ENCODE data around the gene CAB39L. TPM values are rescaled to one million over a fixed set of nuclear protein-coding genes. Genes with fewer than 3 reads are reported as not detected.

Gene CAB39L
- total and polyA plus RNA-seq, 2 of the 13 experiments (the other 11 are each of a cell fraction or from before 2014, with no cell fraction given) = 3.1 to 6.1 TPM

GRCh38 chr13:49356223-49356622 lies 87.6 kb downstream of the CAB39L start (continued):
- no peak for TF ChIP-seq ZNF670 (CRISPR knock-in tag; IDR thresholded peaks at IDR 0.05; ENCODE audit: borderline replicate concordance)
- no peak for TF ChIP-seq NFAT5 (CRISPR knock-in tag; IDR thresholded peaks at IDR 0.05)

GRCh38 chr13:49354719-49355118 lies 89.1 kb downstream of the CAB39L start:
- no peak overlapping the region for H3K9ac ChIP-seq (ENCODE audit: insufficient read depth, low read depth, low read length)
- WGBS (ENCODE audit: low lambda C conversion rate) = 50% methylated on average over 1 of the region's 1 CpG
- POLR2A ChIA-PET = no interaction called here
- no peak for TF ChIP-seq SALL1 (CRISPR knock-in tag; IDR thresholded peaks at IDR 0.05)
- TF ChIP-seq GATAD2A (CRISPR knock-in tag; IDR thresholded peaks at IDR 0.05) = no peak
- TF ChIP-seq ARID5B (CRISPR knock-in tag; IDR thresholded peaks at IDR 0.05) = peak; percentile 31; the same call in 1 of the 2 replicates
- peak; percentile 47; the same call in 1 of the 2 replicates for TF ChIP-seq SOX5 (CRISPR knock-in tag; IDR thresholded peaks at IDR 0.05; ENCODE audit: borderline replicate concordance)
- TF ChIP-seq TEAD3 (CRISPR knock-in tag; optimal IDR thresholded peaks at IDR 0.05; ENCODE audit: borderline replicate concordance) = no peak
- no peak for TF ChIP-seq HOMEZ (CRISPR knock-in tag; IDR thresholded peaks at IDR 0.05; ENCODE audit: low read depth)
- TF ChIP-seq ZNF224 (CRISPR knock-in tag; IDR thresholded peaks at IDR 0.05) = no peak
- no peak for TF ChIP-seq FOXP1 (IDR thresholded peaks at IDR 0.05)
- TF ChIP-seq FOXP1 (CRISPR knock-in tag; IDR thresholded peaks at IDR 0.05) = 0 out of 2 replicates have a peak, but pooled peaks have one; percentile 21
- no peak for TF ChIP-seq SOX13 (IDR thresholded peaks at IDR 0.05)
- peak in 1 of 2 experiments; percentile 60; a peak in 1 of 4 replicates for TF ChIP-seq SOX13 (CRISPR knock-in tag; conservative IDR thresholded peaks at IDR 0.05 in 1 of 2, IDR thresholded peaks at IDR 0.05 in 1 of 2)
- TF ChIP-seq LCORL (IDR thresholded peaks at IDR 0.05) = no peak
- no peak for TF ChIP-seq LCORL (CRISPR knock-in tag; IDR thresholded peaks at IDR 0.05)
- TF ChIP-seq FOXA3 (CRISPR knock-in tag; IDR thresholded peaks at IDR 0.05) = peak; percentile 55

More at GRCh38 chr13:49354719-49355118, 89.1 kb downstream of the CAB39L start:
- ATAC-seq = no peak
- in situ Hi-C loops (cut with HindIII; ENCODE audit: extremely low pct_ligation_motif_present, low pct_unique_long_range_greater_than_20kb) = no loop called here
- DNase-seq (ENCODE audit: low spot score) = peak; percentile 25
- no peaks in the 10 kb centered on the region for H4K20me1 ChIP-seq (ENCODE audit: insufficient read depth, low read length)
- no peak overlapping the region for H3K4me3 ChIP-seq (replicated peaks in 1 of 3; ENCODE audit: insufficient read depth in 1 of 3, low read depth in 2 of 3, low read length in 3 of 3)
- CTCF ChIA-PET (ENCODE audit: low intra/inter-chr PET ratio, low total read pairs) = no interaction called here
- H3K79me2 ChIP-seq (ENCODE audit: insufficient read depth, low read length) = no peaks in the 10 kb centered on the region
- H3K36me3 ChIP-seq (replicated peaks in 1 of 2; ENCODE audit: control insufficient read depth in 1 of 2, insufficient read depth in 2 of 2, low read length in 2 of 2) = no peaks in the 10 kb centered on the region
- intact Hi-C loops (cut with micrococcal nuclease; ENCODE audit: unreplicated experiment) = no loop called here
- peaks cover 15% of the 10 kb centered on the region for H3K4me1 ChIP-seq (ENCODE audit: insufficient read depth, low read length)
- peaks cover 6% of the 10 kb centered on the region; the same call in 1 of the 2 replicates for H3K9me3 ChIP-seq (ENCODE audit: low read length)
- BruUV-seq (replicated peaks) = no TSS peak
- H3K27me3 ChIP-seq (ENCODE audit: control insufficient read depth in 1 of 2, insufficient read depth in 2 of 2, low read length in 2 of 2) = no peaks in the 10 kb centered on the region
- no peak overlapping the region for H3K4me2 ChIP-seq (ENCODE audit: low read depth, low read length)
- H2AFZ ChIP-seq (ENCODE audit: low read length) = no peak overlapping the region
- no peak overlapping the region for H3K27ac ChIP-seq (ENCODE audit: extremely low read length, insufficient read depth, low read length)
- FAIRE-seq = no peak

Measured in HepG2 (cell line).